ENCODE data around the gene RNF32. TPM values are rescaled to one million over a fixed set of nuclear protein-coding genes. Genes with fewer than 3 reads are reported as not detected.

RNF32 gene
- total and polyA plus RNA-seq, 2 of the 13 experiments (the other 11 are each of a cell fraction or from before 2014, with no cell fraction given), result not detected

DNA sequence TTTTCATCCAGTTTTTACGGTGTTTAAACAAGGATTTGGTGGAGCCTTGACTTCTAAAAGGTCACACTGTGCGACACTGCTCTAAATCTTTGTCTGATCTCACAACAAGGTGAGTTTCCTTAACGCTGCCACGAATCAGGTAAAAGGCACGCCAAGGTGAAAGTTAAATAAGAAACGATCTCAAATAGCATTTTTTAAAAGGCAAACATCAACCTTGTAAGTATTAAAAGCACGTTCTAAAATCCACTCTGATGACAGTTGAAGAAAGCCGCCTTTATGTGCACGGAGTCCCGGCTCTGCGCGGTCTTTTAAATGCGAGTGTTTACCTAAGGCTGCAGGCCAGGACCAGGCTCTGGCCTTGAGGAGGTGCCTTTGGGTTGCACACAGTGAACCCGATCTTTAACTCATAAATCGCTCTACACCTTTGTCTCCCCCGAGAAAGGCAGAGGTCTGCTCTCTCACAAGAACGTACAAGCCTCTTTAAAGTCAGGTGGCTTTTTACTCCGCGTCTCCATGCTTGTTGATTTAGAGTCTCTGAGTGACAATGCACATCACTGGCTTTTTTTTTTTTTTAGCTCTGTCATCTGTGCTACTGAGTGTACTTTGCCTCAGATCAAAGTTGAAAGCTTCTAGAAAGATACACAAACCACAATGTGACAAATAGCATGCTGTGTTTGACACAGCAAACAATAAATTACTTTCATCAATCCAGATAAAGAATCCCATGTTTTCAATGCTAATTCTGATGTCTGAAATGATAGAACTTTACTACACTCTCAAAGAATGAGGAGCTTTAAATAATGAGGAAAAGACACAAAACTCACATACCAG, 25.9 kb upstream of the RNF32 start (continued):
- TF ChIP-seq CREB1 (IDR thresholded peaks at IDR 0.05) (peak; percentile 80), CREB1 (CRISPR knock-in tag; IDR thresholded peaks at IDR 0.05) (peak; percentile 81), ZMAT3 (CRISPR knock-in tag; conservative IDR thresholded peaks at IDR 0.05) (no peak), ZNF629 (CRISPR knock-in tag; conservative IDR thresholded peaks at IDR 0.05) (peak; percentile 39), ZNF292 (CRISPR knock-in tag; IDR thresholded peaks at IDR 0.05; ENCODE audit: borderline replicate concordance, low read depth) (peak; percentile 84), ISX (CRISPR knock-in tag; conservative IDR thresholded peaks at IDR 0.05) (no peak), ZNF644 (CRISPR knock-in tag; IDR thresholded peaks at IDR 0.05; ENCODE audit: low read depth) (no peak; the same call in 1 of the 2 replicates), IKZF1 (IDR thresholded peaks at IDR 0.05) (no peak), ZNF225 (CRISPR knock-in tag; IDR thresholded peaks at IDR 0.05) (no peak), BRD4 (CRISPR knock-in tag; IDR thresholded peaks at IDR 0.05) (peak; percentile 21; the same call in 1 of the 2 replicates), CCAR2 (optimal IDR thresholded peaks at IDR 0.05; ENCODE audit: low read depth, low read length) (no peak), ZNF484 (CRISPR knock-in tag; IDR thresholded peaks at IDR 0.05; ENCODE audit: borderline replicate concordance, low read depth) (no peak), ZNF350 (CRISPR knock-in tag; IDR thresholded peaks at IDR 0.05; ENCODE audit: borderline replicate concordance, low read depth) (peak; percentile 69; the same call in 1 of the 2 replicates), ZNF207 (IDR thresholded peaks at IDR 0.05; ENCODE audit: borderline replicate concordance) (no peak), ADNP (CRISPR knock-in tag; IDR thresholded peaks at IDR 0.05) (no peak), SNRNP70 (IDR thresholded peaks at IDR 0.05; ENCODE audit: low read depth, low read length) (no peak), ZNF556 (CRISPR knock-in tag; IDR thresholded peaks at IDR 0.05; ENCODE audit: borderline replicate concordance) (no peak), FIP1L1 (IDR thresholded peaks at IDR 0.05; ENCODE audit: borderline replicate concordance, insufficient read depth, low read depth, low read length) (no peak), SP1 (IDR thresholded peaks at IDR 0.05) (no peak), SP1 (CRISPR knock-in tag; IDR thresholded peaks at IDR 0.05) (no peak)
- TF ChIP-seq, protein P1, sequence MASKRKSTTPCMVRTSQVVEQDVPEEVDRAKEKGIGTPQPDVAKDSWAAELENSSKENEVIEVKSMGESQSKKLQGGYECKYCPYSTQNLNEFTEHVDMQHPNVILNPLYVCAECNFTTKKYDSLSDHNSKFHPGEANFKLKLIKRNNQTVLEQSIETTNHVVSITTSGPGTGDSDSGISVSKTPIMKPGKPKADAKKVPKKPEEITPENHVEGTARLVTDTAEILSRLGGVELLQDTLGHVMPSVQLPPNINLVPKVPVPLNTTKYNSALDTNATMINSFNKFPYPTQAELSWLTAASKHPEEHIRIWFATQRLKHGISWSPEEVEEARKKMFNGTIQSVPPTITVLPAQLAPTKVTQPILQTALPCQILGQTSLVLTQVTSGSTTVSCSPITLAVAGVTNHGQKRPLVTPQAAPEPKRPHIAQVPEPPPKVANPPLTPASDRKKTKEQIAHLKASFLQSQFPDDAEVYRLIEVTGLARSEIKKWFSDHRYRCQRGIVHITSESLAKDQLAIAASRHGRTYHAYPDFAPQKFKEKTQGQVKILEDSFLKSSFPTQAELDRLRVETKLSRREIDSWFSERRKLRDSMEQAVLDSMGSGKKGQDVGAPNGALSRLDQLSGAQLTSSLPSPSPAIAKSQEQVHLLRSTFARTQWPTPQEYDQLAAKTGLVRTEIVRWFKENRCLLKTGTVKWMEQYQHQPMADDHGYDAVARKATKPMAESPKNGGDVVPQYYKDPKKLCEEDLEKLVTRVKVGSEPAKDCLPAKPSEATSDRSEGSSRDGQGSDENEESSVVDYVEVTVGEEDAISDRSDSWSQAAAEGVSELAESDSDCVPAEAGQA (IDR thresholded peaks at IDR 0.05; ENCODE audit: low read depth), result no peak; the same call in 1 of the 2 replicates
- TF ChIP-seq, protein P1 (CRISPR knock-in tag; IDR thresholded peaks at IDR 0.05; ENCODE audit: borderline replicate concordance), result no peak; the same call in 1 of the 2 replicates

Data from HepG2 (cell line).